Upper lobe of right lung (tissue), 1 donor: Measurements from ENCODE around the gene LDLRAD3. TPM values are rescaled to one million over a fixed set of nuclear protein-coding genes. Genes with fewer than 3 reads are reported as not detected.

Experiments used
- ATAC-seq: fragments of 200-7000 bp; cut with Tn5 transposase; one replicate; pipeline ENCODE4 v1.9.1; 2020; ENCODE audit warnings: mild to moderate bottlenecking, moderate library complexity
- DNase-seq: peaks from one replicate; pipeline ENCODE4 v3.0.0-alpha.2; 2020
- H3K27ac ChIP-seq: fragments of 200-600 bp; one replicate; pipeline ENCODE4 v1.8.0; 2022
- H3K27me3 ChIP-seq: fragments of 200-600 bp; one replicate; pipeline ENCODE4 v1.8.0; 2022; ENCODE audit warnings: mild to moderate bottlenecking
- H3K36me3 ChIP-seq: fragments of 200-600 bp; one replicate; pipeline ENCODE4 v1.8.0; 2022
- H3K4me1 ChIP-seq: fragments of 200-600 bp; one replicate; pipeline ENCODE4 v1.8.0; 2022
- H3K4me3 ChIP-seq: fragments of 200-600 bp; one replicate; pipeline ENCODE4 v1.8.0; 2022; ENCODE audit warnings: mild to moderate bottlenecking
- H3K9me3 ChIP-seq: fragments of 200-600 bp; one replicate; pipeline ENCODE4 v1.8.0; 2022
- CTCF ChIP-seq: fragments of 200-600 bp; IDR thresholded peaks from one replicate; pipeline ENCODE4 v1.8.0; 2022; ENCODE audit warnings: antibody characterized with exemption
- intact Hi-C: fragments of 100-400 bp; cut with DNase I; formaldehyde crosslinking; loops from one replicate; pipeline ENCODE4 v1.11.0; 2022
- total RNA-seq: library from RNA; stranded (reverse); fragmentation: NEBNext Ultra II Directional; extraction: Animal tissue kit (Norgen Biotek cat#: 25700); gene quantifications from one replicate; pipeline ENCODE4 v1.2.1, GENCODE V29; 2021
- donor health status: DM: no; HTN: yes; CAD: no; lungs with severe emphysema.

LDLRAD3 gene
- total RNA-seq, 1 donor from 2014 or later, result 7.9 TPM

GRCh38 chr11:36109590-36109849 is 165.7 kb downstream of the LDLRAD3 start:
- Histone ChIP-seq H3K4me1 (peaks cover 4% of the 10 kb centered on the region), H3K4me3 (no peak overlapping the region), H3K9me3 (no peaks in the 10 kb centered on the region), H3K27ac (no peak overlapping the region), H3K27me3 (no peaks in the 10 kb centered on the region), H3K36me3 (no peaks in the 10 kb centered on the region)
- ATAC-seq (no peak), DNase-seq (no peak)
- TF ChIP-seq CTCF, result no peak
- intact Hi-C loops, result no loop called here

GRCh38 chr11:36109850-36110606 is 166.2 kb downstream of the LDLRAD3 start:
- Histone ChIP-seq H3K27me3 (no peaks in the 10 kb centered on the region), H3K4me1 (peaks cover 4% of the 10 kb centered on the region), H3K27ac (no peak overlapping the region), H3K36me3 (no peaks in the 10 kb centered on the region), H3K4me3 (no peak overlapping the region), H3K9me3 (no peaks in the 10 kb centered on the region)
- no peak for DNase-seq
- no peak for TF ChIP-seq CTCF
- ATAC-seq, result no peak
- intact Hi-C loops, result no loop called here

- Histone ChIP-seq H3K4me1 (no peaks in the 10 kb centered on the region), H3K4me3 (no peak overlapping the region), H3K27me3 (no peaks in the 10 kb centered on the region), H3K27ac (no peak overlapping the region), H3K36me3 (no peaks in the 10 kb centered on the region), H3K9me3 (no peaks in the 10 kb centered on the region)
- ATAC-seq (no peak), DNase-seq (no peak)
- intact Hi-C loops, result no loop called here
- TF ChIP-seq CTCF, result no peak
Measured at GRCh38 chr11:36110668-36111410, 167.0 kb downstream of the LDLRAD3 start.

DNA sequence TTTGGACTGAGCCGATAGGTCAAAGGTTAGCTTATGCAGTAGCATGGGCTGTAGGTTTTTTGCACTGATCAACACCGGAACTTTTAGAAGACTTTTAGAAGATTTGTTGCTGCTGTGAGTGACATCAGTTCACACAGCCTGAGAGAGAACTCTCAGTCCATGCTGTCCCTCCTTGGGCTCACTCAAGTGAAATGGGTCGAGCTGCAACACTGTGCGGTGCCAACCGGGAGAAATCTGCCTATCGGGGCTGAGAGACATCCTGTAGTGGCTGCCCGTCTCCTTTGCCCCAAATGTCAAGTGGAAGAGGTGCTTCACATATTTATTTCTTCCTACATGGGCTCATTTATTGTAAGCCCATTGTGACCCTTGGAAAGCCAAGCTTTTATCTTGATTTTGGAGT is 170.2 kb downstream of the LDLRAD3 start:
- Histone ChIP-seq H3K4me3 (no peak overlapping the region), H3K9me3 (no peaks in the 10 kb centered on the region), H3K36me3 (no peaks in the 10 kb centered on the region), H3K27ac (no peak overlapping the region), H3K27me3 (no peaks in the 10 kb centered on the region), H3K4me1 (no peaks in the 10 kb centered on the region)
- no peak for ATAC-seq
- DNase-seq, result no peak
- no peak for TF ChIP-seq CTCF
- intact Hi-C loops, result no loop called here

- Histone ChIP-seq H3K4me3 (no peak overlapping the region), H3K9me3 (no peaks in the 10 kb centered on the region), H3K27ac (no peak overlapping the region), H3K4me1 (no peaks in the 10 kb centered on the region), H3K36me3 (no peaks in the 10 kb centered on the region), H3K27me3 (no peaks in the 10 kb centered on the region)
- no peak for DNase-seq
- no peak for TF ChIP-seq CTCF
- intact Hi-C loops, result no loop called here
- ATAC-seq, result no peak
Measured at GRCh38 chr11:36115378-36115801, 171.5 kb downstream of the LDLRAD3 start.
